PC-3 (cell line): ENCODE measurements around the gene GALNTL6. TPM values are rescaled to one million over a fixed set of nuclear protein-coding genes. Genes with fewer than 3 reads are reported as not detected.

Experiments
- ATAC-seq: fragments of 200-7000 bp; cut with Tn5 transposase; 2 replicates; pipeline ENCODE4 v1.9.1; 2020; ENCODE audit warnings: mild to moderate bottlenecking, moderate library complexity
- BruUV-seq: library from RNA; stranded (reverse); fragments of 400-500 nt; replicated peaks from 2 replicates; lab custom pipeline; 2021; lab: Mats Ljungman, UMichigan
- CTCF ChIA-PET: fragments of 300-600 bp; sonication (Branson Sonifier 250); formaldehyde crosslinking; loops from one replicate; lab custom pipeline; 2022; ENCODE audit warnings: antibody characterized with exemption; lab: Charles Lee
- POLR2A ChIA-PET: fragments of 300-600 bp; sonication (Branson Sonifier 250); formaldehyde crosslinking; loops from one replicate; lab custom pipeline; 2022; ENCODE audit warnings: antibody characterized with exemption; ENCODE audit not compliant: unreplicated experiment; lab: Charles Lee
- DNase-seq: peaks from one replicate; pipeline ENCODE4 v3.0.0-alpha.2; 2015
- H2AFZ ChIP-seq: fragments of 300-600 bp; sonication (generic); 2 replicates; pipeline ENCODE4 v1.6.0; 2016; ENCODE audit warnings: antibody characterized with exemption, low read length
- H3F3A ChIP-seq: fragments of 300-600 bp; sonication (generic); one replicate; pipeline ENCODE4 v1.6.0; 2017; ENCODE audit warnings: antibody characterized with exemption, low read length, control low read depth, mild to moderate bottlenecking; ENCODE audit not compliant: unreplicated experiment
- H3K27ac ChIP-seq: fragments of 300-600 bp; sonication (generic); 2 replicates; pipeline ENCODE4 v1.5.1; 2016; ENCODE audit warnings: mild to moderate bottlenecking, low read length
- H3K27me3 ChIP-seq: fragments of 300-600 bp; sonication (generic); 2 replicates; pipeline ENCODE4 v1.6.1; 2016; ENCODE audit warnings: low read length, mixed read lengths
- H3K36me3 ChIP-seq: fragments of 300-600 bp; sonication (generic); 2 replicates; pipeline ENCODE4 v1.6.1; 2016; ENCODE audit warnings: low read depth, mixed run types, low read length, mixed read lengths
- H3K4me1 ChIP-seq: fragments of 300-600 bp; sonication (generic); 2 replicates; pipeline ENCODE4 v1.5.1; 2016; ENCODE audit warnings: low read length; ENCODE audit not compliant: insufficient read depth
- H3K4me2 ChIP-seq: fragments of 300-600 bp; sonication (generic); 2 replicates; pipeline ENCODE4 v1.6.0; 2016; ENCODE audit warnings: low read length
- H3K4me3 ChIP-seq: fragments of 300-600 bp; sonication (generic); 2 replicates; pipeline ENCODE4 v1.5.1; 2016; ENCODE audit warnings: mild to moderate bottlenecking, low read length, mixed read lengths
- H3K79me2 ChIP-seq: fragments of 300-600 bp; sonication (generic); 2 replicates; pipeline ENCODE4 v1.6.1; 2017; ENCODE audit warnings: low read length, mixed read lengths
- H3K9ac ChIP-seq: fragments of 300-600 bp; sonication (generic); 2 replicates; pipeline ENCODE4 v1.6.0; 2016; ENCODE audit warnings: mild to moderate bottlenecking, low read length
- H3K9me2 ChIP-seq: fragments of 300-600 bp; sonication (generic); replicated peaks from 2 replicates; pipeline ENCODE4 v1.6.1; 2016; ENCODE audit warnings: mixed run types, low read length, mixed read lengths
- H3K9me3 ChIP-seq: fragments of 300-600 bp; sonication (generic); 2 replicates; pipeline ENCODE4 v1.6.1; 2016; ENCODE audit warnings: low read length, mixed read lengths
- H4K20me1 ChIP-seq: fragments of 300-600 bp; sonication (generic); 2 replicates; pipeline ENCODE4 v1.6.1; 2016; ENCODE audit warnings: low read length, mixed read lengths
- EZH2 ChIP-seq: fragments of 300-600 bp; sonication (generic); IDR thresholded peaks from one replicate; pipeline ENCODE4 v1.6.1; 2017; ENCODE audit warnings: antibody characterized with exemption, mild to moderate bottlenecking, low read length; ENCODE audit not compliant: unreplicated experiment
- EZH2phosphoT487 ChIP-seq: fragments of 300-600 bp; sonication (generic); IDR thresholded peaks from 2 replicates; pipeline ENCODE4 v1.6.1; 2018; ENCODE audit warnings: mild to moderate bottlenecking, antibody characterized with exemption, low read length, borderline replicate concordance
- intact Hi-C: fragments of 100-400 bp; cut with micrococcal nuclease; formaldehyde crosslinking; loops from 2 replicates; pipeline ENCODE4 v1.9.0; 2023
- total RNA-seq: library from RNA; depleted of rRNA; stranded (reverse); fragments of >200 nt; gene quantifications from 2 replicates; pipeline ENCODE4 v1.2.3, GENCODE V29; 2014
- TF ChIP-seq, protein P1 (sequence below): fragments of 300-600 bp; sonication (generic); conservative IDR thresholded peaks from 2 replicates; pipeline ENCODE4 v1.5.1; 2017; ENCODE audit warnings: antibody characterized with exemption, low read depth, mild to moderate bottlenecking, low read length

The GALNTL6 gene
- total RNA-seq, 1 experiment from 2014 or later: not detected

DNA sequence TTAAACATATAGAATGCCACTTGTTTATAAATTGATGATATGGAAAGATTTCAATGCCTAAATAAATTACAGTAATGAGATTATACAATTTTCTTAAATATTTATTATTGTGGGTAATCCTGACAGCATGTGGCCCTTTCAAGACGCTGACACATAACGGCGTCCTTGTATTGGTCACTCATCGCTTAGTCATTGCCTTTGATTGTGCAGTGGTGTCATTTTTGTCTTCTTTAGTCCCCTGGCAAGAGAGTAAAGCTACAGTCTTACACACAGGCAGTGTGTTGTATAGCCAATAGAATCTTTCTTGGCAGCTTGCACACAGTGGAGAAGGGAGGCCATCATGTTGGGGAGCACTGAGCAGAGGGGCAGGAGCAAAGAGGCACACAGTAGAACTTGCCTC lies 993.6 kb downstream of the GALNTL6 start:
- CTCF ChIA-PET: no interaction called here

DNA sequence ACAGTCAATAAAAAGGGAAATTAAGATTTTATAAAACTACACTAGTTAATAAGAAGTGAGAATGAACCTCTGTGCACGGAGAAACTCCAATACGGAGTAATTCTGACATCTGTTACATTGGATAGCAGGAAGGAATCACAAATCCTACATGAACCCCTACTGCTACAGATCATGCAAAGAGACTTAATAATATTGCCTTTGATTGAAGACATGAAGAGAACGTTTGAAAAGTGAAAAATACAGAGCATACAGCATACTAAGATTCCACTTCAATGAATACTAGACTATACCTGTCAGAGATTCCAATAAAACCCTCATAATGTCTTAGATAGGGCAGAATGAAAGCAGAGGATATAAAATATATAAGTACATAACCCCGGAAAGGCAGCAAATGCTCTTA lies 995.0 kb downstream of the GALNTL6 start:
- ATAC-seq (no peak), DNase-seq (no peak)
- Histone ChIP-seq H3K36me3 (no peaks in the 10 kb centered on the region), H3K9ac (no peak overlapping the region), H3K79me2 (no peaks in the 10 kb centered on the region), H3K9me3 (no peaks in the 10 kb centered on the region), H3K27me3 (no peaks in the 10 kb centered on the region), H4K20me1 (no peaks in the 10 kb centered on the region), H3K27ac (no peak overlapping the region), H3K4me1 (no peaks in the 10 kb centered on the region), H3K9me2 (no peaks in the 10 kb centered on the region), H2AFZ (no peak overlapping the region), H3K4me3 (no peak overlapping the region), H3K4me2 (no peak overlapping the region), H3F3A (no peaks in the 10 kb centered on the region)
- no peak for TF ChIP-seq EZH2
- no peak for TF ChIP-seq EZH2phosphoT487
- TF ChIP-seq, protein P1, sequence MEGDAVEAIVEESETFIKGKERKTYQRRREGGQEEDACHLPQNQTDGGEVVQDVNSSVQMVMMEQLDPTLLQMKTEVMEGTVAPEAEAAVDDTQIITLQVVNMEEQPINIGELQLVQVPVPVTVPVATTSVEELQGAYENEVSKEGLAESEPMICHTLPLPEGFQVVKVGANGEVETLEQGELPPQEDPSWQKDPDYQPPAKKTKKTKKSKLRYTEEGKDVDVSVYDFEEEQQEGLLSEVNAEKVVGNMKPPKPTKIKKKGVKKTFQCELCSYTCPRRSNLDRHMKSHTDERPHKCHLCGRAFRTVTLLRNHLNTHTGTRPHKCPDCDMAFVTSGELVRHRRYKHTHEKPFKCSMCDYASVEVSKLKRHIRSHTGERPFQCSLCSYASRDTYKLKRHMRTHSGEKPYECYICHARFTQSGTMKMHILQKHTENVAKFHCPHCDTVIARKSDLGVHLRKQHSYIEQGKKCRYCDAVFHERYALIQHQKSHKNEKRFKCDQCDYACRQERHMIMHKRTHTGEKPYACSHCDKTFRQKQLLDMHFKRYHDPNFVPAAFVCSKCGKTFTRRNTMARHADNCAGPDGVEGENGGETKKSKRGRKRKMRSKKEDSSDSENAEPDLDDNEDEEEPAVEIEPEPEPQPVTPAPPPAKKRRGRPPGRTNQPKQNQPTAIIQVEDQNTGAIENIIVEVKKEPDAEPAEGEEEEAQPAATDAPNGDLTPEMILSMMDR: no peak
- intact Hi-C loops: no loop called here
- no TSS peak for BruUV-seq
- CTCF ChIA-PET: no interaction called here
- POLR2A ChIA-PET: interaction anchor here (0.6 kb wide), 1 partner anchor 494 kb away, joined by 5 read pairs; no protein-coding TSS in a partner anchor

More for the DNA sequence above, 993.6 kb downstream of the GALNTL6 start:
- Histone ChIP-seq H3K4me2 (no peak overlapping the region), H3K79me2 (no peaks in the 10 kb centered on the region), H3F3A (no peaks in the 10 kb centered on the region), H3K27me3 (no peaks in the 10 kb centered on the region), H2AFZ (no peak overlapping the region), H3K27ac (no peak overlapping the region), H3K9me2 (no peaks in the 10 kb centered on the region), H3K36me3 (no peaks in the 10 kb centered on the region), H3K9me3 (no peaks in the 10 kb centered on the region), H3K4me3 (no peak overlapping the region), H3K4me1 (no peaks in the 10 kb centered on the region), H3K9ac (no peak overlapping the region), H4K20me1 (no peaks in the 10 kb centered on the region)
- intact Hi-C loops: no loop called here
- ATAC-seq: no peak
- no peak for DNase-seq
- TF ChIP-seq EZH2phosphoT487: no peak
- no peak for TF ChIP-seq EZH2
- TF ChIP-seq, protein P1: no peak
- no TSS peak for BruUV-seq
- POLR2A ChIA-PET: no interaction called here

DNA sequence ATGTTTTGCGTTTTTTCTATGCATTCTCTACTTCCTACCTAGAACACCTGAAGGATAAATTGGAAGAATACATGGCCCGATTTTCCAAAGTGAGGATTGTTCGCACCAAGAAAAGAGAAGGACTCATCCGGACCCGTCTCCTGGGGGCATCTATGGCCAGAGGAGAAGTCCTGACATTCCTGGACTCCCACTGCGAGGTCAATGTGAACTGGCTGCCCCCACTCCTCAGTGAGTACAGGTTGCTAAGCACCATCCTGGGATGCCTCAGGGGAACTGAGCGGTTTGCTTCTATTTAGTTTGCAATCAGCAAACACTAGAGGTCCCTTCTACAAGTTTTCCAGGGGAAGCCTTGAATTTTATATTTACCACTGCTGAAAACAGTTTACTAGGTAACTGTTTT lies 996.1 kb downstream of the GALNTL6 start:
- H3K9me3 ChIP-seq: no peaks in the 10 kb centered on the region
- H2AFZ ChIP-seq: no peak overlapping the region
- no peaks in the 10 kb centered on the region for H4K20me1 ChIP-seq
- no peaks in the 10 kb centered on the region for H3K9me2 ChIP-seq
- H3K79me2 ChIP-seq: no peaks in the 10 kb centered on the region
- no peak overlapping the region for H3K9ac ChIP-seq
- H3K4me2 ChIP-seq: no peak overlapping the region
- H3K4me1 ChIP-seq: no peaks in the 10 kb centered on the region
- no peaks in the 10 kb centered on the region for H3F3A ChIP-seq
- DNase-seq (no peak), ATAC-seq (no peak)
- H3K27me3 ChIP-seq: no peaks in the 10 kb centered on the region
- no peaks in the 10 kb centered on the region for H3K36me3 ChIP-seq
- ChIA-PET CTCF (no interaction called here), POLR2A (no interaction called here)
- intact Hi-C loops: no loop called here
- BruUV-seq: no TSS peak
- TF ChIP-seq, protein P1: no peak
- TF ChIP-seq EZH2: no peak
- H3K4me3 ChIP-seq: no peak overlapping the region
- H3K27ac ChIP-seq: no peak overlapping the region
